HCT116 (cell line): Measurements from ENCODE around the gene CCDC9B. TPM values are rescaled to one million over a fixed set of nuclear protein-coding genes. Genes with fewer than 3 reads are reported as not detected.

Experiments used
- ATAC-seq: fragments of 200-7000 bp; cut with Tn5 transposase; 2 replicates; pipeline ENCODE4 v1.9.1; 2020; ENCODE audit warnings: mild to moderate bottlenecking, moderate library complexity
- BruUV-seq: library from RNA; stranded (reverse); fragments of 400-500 nt; replicated peaks from 2 replicates; lab custom pipeline; 2021; lab: Mats Ljungman, UMichigan
- CTCF ChIA-PET: fragments of 300-600 bp; sonication (Branson Sonifier 250); formaldehyde crosslinking; loops from one replicate; lab custom pipeline; 2021; ENCODE audit warnings: antibody characterized with exemption; lab: Charles Lee
- POLR2A ChIA-PET: fragments of 300-600, 350-600 bp; sonication (Branson Sonifier 250); formaldehyde crosslinking; loops from one replicate; lab custom pipeline; 2021; ENCODE audit warnings: antibody characterized with exemption; lab: Charles Lee
- RAD21 ChIA-PET, 2 experiments: fragments of 300-600 bp; sonication (Branson Sonifier 250); formaldehyde crosslinking; loops; one replicate each; lab custom pipeline; 2023; ENCODE audit warnings: low total read pairs in 2 of 2; ENCODE audit not compliant: uncharacterized antibody in 2 of 2, unreplicated experiment in 2 of 2, low non-redundant PET in 1 of 2; lab: Charles Lee
- DNase-seq: peaks from one replicate; pipeline ENCODE4 v3.0.0-alpha.2; 2010; ENCODE audit warnings: low read depth, low spot score
- H2AFZ ChIP-seq: fragments of 200-600 bp; shearing (Covaris generic), sonication (generic); 2 replicates; pipeline ENCODE4 v1.6.1; 2017; ENCODE audit warnings: low read depth, mixed run types, mixed read lengths, antibody characterized with exemption, low read length; ENCODE audit not compliant: poor library complexity, severe bottlenecking
- H3K27ac ChIP-seq: 2 replicates; pipeline ENCODE4 v1.5.1; 2012; ENCODE audit warnings: low read depth, low read length
- H3K27me3 ChIP-seq: fragments of 200-600 bp; sonication (generic); 2 replicates; pipeline ENCODE4 v1.6.1; 2016; ENCODE audit warnings: mixed run types, low read length, mixed read lengths; ENCODE audit not compliant: insufficient read depth
- H3K36me3 ChIP-seq, 2 experiments: fragments of 200-500 bp in 1 of 2; fragments of 200-600 bp in 1 of 2; sonication (Bioruptor generic) in 1 of 2; sonication (generic) in 1 of 2; 2 replicates each; pipeline versions ENCODE4 v1.5.1 to v1.6.1; 2014 to 2016; ENCODE audit warnings: low read length in 2 of 2, inconsistent platforms in 1 of 2, mixed read lengths in 1 of 2, mixed run types in 1 of 2; ENCODE audit not compliant: insufficient read depth in 2 of 2, control insufficient read depth in 1 of 2
- H3K4me1 ChIP-seq, 2 experiments: fragments of 200-600 bp in 1 of 2; sonication (generic) in 1 of 2; 2 replicates each; pipeline versions ENCODE4 v1.5.1 to v1.6.1; 2012 to 2017; ENCODE audit warnings: low read length in 2 of 2, inconsistent platforms in 1 of 2, mild to moderate bottlenecking in 1 of 2, mixed read lengths in 1 of 2, mixed run types in 1 of 2, moderate library complexity in 1 of 2; ENCODE audit not compliant: insufficient read depth in 2 of 2, control insufficient read depth in 1 of 2
- H3K4me2 ChIP-seq: fragments of 200-600 bp; sonication (generic); 2 replicates; pipeline ENCODE4 v1.6.1; 2017; ENCODE audit warnings: mixed run types, low read length, mixed read lengths
- H3K4me3 ChIP-seq, 2 experiments: fragments of 200-600 bp in 1 of 2; sonication (generic) in 1 of 2; replicated peaks in 1 of 2; 2 replicates each; pipeline ENCODE4 v1.5.1; 2011 to 2016; ENCODE audit warnings: low read length in 2 of 2, control low read depth in 1 of 2, low read depth in 1 of 2, mild to moderate bottlenecking in 1 of 2, mixed read lengths in 1 of 2, mixed run types in 1 of 2
- H3K79me2 ChIP-seq: fragments of 200-600 bp; sonication (generic); 2 replicates; pipeline ENCODE4 v1.6.1; 2017; ENCODE audit warnings: mild to moderate bottlenecking, mixed run types, low read length, moderate library complexity, mixed read lengths; ENCODE audit not compliant: insufficient read depth
- H3K9ac ChIP-seq: fragments of 200-600 bp; sonication (generic); 2 replicates; pipeline ENCODE4 v1.6.1; 2016; ENCODE audit warnings: low read length, mixed read lengths
- H3K9me2 ChIP-seq: fragments of 200-600 bp; sonication (generic), shearing (Covaris generic); 2 replicates; pipeline ENCODE4 v1.6.1; 2017; ENCODE audit warnings: mixed run types, mild to moderate bottlenecking, moderate library complexity; ENCODE audit not compliant: insufficient read depth
- H3K9me3 ChIP-seq, 2 experiments: fragments of 200-500 bp in 1 of 2; fragments of 200-600 bp in 1 of 2; sonication (Bioruptor generic) in 1 of 2; sonication (generic) in 1 of 2; 2 replicates each; pipeline ENCODE4 v1.6.1; 2014 to 2017; ENCODE audit warnings: low read length in 2 of 2, mixed read lengths in 2 of 2, inconsistent platforms in 1 of 2, low read depth in 1 of 2, mild to moderate bottlenecking in 1 of 2, mixed run types in 1 of 2, moderate library complexity in 1 of 2; ENCODE audit not compliant: control insufficient read depth in 1 of 2, insufficient read depth in 1 of 2
- H4K20me1 ChIP-seq: fragments of 200-600 bp; sonication (generic), shearing (Covaris generic); 2 replicates; pipeline ENCODE4 v1.6.1; 2017; ENCODE audit warnings: mixed run types, mild to moderate bottlenecking, moderate library complexity; ENCODE audit not compliant: insufficient read depth
- EGR1 ChIP-seq: IDR thresholded peaks from 2 replicates; pipeline ENCODE4 v1.6.1; 2012; ENCODE audit warnings: low read depth
- ELF1 ChIP-seq: IDR thresholded peaks from 2 replicates; pipeline ENCODE4 v1.6.1; 2012; ENCODE audit warnings: low read depth, borderline replicate concordance
- EZH2 ChIP-seq: fragments of 200-600 bp; sonication (generic); IDR thresholded peaks from 2 replicates; pipeline ENCODE4 v1.6.1; 2017; ENCODE audit warnings: antibody characterized with exemption, mixed run types
- FOSL1 ChIP-seq: IDR thresholded peaks from 2 replicates; pipeline ENCODE4 v1.6.1; 2012; ENCODE audit warnings: low read depth
- JUND ChIP-seq: IDR thresholded peaks from 2 replicates; pipeline ENCODE4 v1.6.1; 2012
- POLR2A ChIP-seq: IDR thresholded peaks from 2 replicates; pipeline ENCODE4 v1.7.0; 2011; ENCODE audit warnings: borderline replicate concordance; ENCODE audit not compliant: insufficient read depth, insufficient read length; ENCODE audit errors: extremely low read depth
- POLR2AphosphoS5 ChIP-seq: IDR thresholded peaks from 2 replicates; pipeline ENCODE4 v1.6.1; 2011; ENCODE audit warnings: mild to moderate bottlenecking, low read depth, low read length, moderate library complexity
- SIN3A ChIP-seq: IDR thresholded peaks from 2 replicates; pipeline ENCODE4 v1.6.1; 2012; ENCODE audit warnings: low read depth
- SP1 ChIP-seq: IDR thresholded peaks from 2 replicates; pipeline ENCODE4 v1.6.1; 2012; ENCODE audit warnings: low read depth
- TCF7L2 ChIP-seq: IDR thresholded peaks from 2 replicates; pipeline ENCODE4 v1.7.0; 2011; ENCODE audit warnings: borderline replicate concordance, inconsistent platforms; ENCODE audit not compliant: insufficient read depth, insufficient read length; ENCODE audit errors: extremely low read depth
- YY1 ChIP-seq: IDR thresholded peaks from 2 replicates; pipeline ENCODE4 v1.6.1; 2011; ENCODE audit warnings: low read length, low read depth, moderate library complexity, mild to moderate bottlenecking; ENCODE audit not compliant: insufficient replicate concordance; ENCODE audit errors: extremely low read depth
- ZFX ChIP-seq: fragments of 450-650 bp; IDR thresholded peaks from 2 replicates; pipeline ENCODE4 v1.6.1; 2017
- intact Hi-C: fragments of 100-400 bp; cut with micrococcal nuclease; formaldehyde crosslinking; loops from 2 replicates; pipeline ENCODE4 v1.10.0; 2022
- total RNA-seq: library from RNA; stranded (reverse); gene quantifications from one replicate; pipeline ENCODE4 v1.2.1, GENCODE V29; 2021; ENCODE audit not compliant: unreplicated experiment
- TF ChIP-seq, protein P1 (sequence below): IDR thresholded peaks from 2 replicates; pipeline ENCODE4 v1.6.1; 2012
- TF ChIP-seq, protein P2 (sequence below): IDR thresholded peaks from 2 replicates; pipeline ENCODE4 v1.6.1; 2011; ENCODE audit warnings: mild to moderate bottlenecking, low read length, moderate library complexity; ENCODE audit not compliant: insufficient replicate concordance; ENCODE audit errors: extremely low read depth
- TF ChIP-seq, protein P3 (sequence below): IDR thresholded peaks from 2 replicates; pipeline ENCODE4 v1.6.1; 2012; ENCODE audit warnings: low read depth

The CCDC9B gene
- total RNA-seq, 1 experiment from 2014 or later, result 15.6 TPM

DNA sequence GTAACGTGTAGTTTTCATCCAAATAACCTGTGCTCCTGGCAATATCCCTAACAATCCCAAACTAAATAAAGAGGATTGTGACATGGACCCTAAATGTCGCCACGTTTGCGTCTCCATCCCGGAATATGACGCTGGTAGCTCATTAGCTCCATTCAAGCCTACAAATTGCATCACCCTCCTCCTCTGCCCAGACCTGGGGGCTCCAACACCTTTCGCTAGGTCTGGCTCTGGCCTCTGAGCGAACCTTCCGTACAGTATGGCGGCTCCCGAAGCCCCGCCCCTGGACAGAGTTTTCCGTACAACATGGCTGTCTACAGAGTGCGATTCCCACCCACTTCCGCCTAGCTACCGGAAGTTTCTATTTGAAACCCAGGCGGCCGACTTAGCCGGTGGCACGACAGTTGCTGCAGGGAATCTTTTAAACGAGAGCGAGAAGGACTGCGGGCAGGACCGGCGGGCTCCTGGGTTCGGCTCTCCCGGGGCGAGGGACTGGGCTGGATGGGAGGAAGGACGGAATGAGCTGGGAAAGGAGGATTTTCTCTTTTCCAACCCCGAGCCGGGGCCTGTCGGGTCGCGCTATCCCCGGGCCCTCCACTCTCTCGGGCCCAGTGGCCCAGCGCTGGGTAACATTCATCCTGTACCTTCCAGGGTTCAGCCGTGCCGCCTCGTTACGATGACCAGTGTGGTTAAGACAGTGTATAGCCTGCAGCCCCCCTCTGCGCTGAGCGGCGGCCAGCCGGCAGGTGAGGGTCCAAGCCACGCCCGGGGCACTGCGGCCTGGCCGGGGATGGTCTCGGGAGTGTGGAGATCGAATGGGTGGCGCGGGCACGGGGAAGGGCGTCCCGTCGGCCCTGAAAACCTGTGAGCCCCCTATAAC lies 42.1 kb upstream of the CCDC9B start, which contains the start of gene KNSTRN:
KNSTRN (plus strand) TSS at position 142 of the 877 bp plus-strand sequence; CDS start at position 257, 115 bp downstream.
- TF ChIP-seq SIN3A (peak; percentile 76; the same call in 1 of the 2 replicates), EGR1 (peak; percentile 89), JUND (no peak), POLR2AphosphoS5 (peak; percentile 81), EZH2 (no peak), SP1 (peak; percentile 34; the same call in 1 of the 2 replicates), TCF7L2 (peak; percentile 64), ZFX (peak; percentile 96), YY1 (peak; percentile 100), ELF1 (no peak), POLR2A (peak; percentile 68), FOSL1 (no peak)
- TF ChIP-seq, protein P1, sequence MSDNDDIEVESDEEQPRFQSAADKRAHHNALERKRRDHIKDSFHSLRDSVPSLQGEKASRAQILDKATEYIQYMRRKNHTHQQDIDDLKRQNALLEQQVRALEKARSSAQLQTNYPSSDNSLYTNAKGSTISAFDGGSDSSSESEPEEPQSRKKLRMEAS, result peak; percentile 58; the same call in 1 of the 2 replicates
- TF ChIP-seq, protein P2, sequence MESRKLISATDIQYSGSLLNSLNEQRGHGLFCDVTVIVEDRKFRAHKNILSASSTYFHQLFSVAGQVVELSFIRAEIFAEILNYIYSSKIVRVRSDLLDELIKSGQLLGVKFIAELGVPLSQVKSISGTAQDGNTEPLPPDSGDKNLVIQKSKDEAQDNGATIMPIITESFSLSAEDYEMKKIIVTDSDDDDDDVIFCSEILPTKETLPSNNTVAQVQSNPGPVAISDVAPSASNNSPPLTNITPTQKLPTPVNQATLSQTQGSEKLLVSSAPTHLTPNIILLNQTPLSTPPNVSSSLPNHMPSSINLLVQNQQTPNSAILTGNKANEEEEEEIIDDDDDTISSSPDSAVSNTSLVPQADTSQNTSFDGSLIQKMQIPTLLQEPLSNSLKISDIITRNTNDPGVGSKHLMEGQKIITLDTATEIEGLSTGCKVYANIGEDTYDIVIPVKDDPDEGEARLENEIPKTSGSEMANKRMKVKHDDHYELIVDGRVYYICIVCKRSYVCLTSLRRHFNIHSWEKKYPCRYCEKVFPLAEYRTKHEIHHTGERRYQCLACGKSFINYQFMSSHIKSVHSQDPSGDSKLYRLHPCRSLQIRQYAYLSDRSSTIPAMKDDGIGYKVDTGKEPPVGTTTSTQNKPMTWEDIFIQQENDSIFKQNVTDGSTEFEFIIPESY, result no peak
- TF ChIP-seq, protein P3, sequence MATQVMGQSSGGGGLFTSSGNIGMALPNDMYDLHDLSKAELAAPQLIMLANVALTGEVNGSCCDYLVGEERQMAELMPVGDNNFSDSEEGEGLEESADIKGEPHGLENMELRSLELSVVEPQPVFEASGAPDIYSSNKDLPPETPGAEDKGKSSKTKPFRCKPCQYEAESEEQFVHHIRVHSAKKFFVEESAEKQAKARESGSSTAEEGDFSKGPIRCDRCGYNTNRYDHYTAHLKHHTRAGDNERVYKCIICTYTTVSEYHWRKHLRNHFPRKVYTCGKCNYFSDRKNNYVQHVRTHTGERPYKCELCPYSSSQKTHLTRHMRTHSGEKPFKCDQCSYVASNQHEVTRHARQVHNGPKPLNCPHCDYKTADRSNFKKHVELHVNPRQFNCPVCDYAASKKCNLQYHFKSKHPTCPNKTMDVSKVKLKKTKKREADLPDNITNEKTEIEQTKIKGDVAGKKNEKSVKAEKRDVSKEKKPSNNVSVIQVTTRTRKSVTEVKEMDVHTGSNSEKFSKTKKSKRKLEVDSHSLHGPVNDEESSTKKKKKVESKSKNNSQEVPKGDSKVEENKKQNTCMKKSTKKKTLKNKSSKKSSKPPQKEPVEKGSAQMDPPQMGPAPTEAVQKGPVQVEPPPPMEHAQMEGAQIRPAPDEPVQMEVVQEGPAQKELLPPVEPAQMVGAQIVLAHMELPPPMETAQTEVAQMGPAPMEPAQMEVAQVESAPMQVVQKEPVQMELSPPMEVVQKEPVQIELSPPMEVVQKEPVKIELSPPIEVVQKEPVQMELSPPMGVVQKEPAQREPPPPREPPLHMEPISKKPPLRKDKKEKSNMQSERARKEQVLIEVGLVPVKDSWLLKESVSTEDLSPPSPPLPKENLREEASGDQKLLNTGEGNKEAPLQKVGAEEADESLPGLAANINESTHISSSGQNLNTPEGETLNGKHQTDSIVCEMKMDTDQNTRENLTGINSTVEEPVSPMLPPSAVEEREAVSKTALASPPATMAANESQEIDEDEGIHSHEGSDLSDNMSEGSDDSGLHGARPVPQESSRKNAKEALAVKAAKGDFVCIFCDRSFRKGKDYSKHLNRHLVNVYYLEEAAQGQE, result no peak
- Histone ChIP-seq H3K4me1 (peaks cover 15 to 31% of the 10 kb centered on the region in 2 experiments), H3K9ac (peak within 1 kb of the TSS; percentile 92), H3K9me3 (no peaks in the 10 kb centered on the region), H3K4me3 (peak within 1 kb of the TSS; percentile 81 to 93), H3K27ac (peak within 1 kb of the TSS; percentile 65), H4K20me1 (no peaks in the 10 kb centered on the region), H2AFZ (peak within 1 kb of the TSS; percentile 4), H3K36me3 (peaks cover 16 to 32% of the 10 kb centered on the region in 2 experiments), H3K79me2 (peaks cover 44% of the 10 kb centered on the region), H3K9me2 (no peaks in the 10 kb centered on the region), H3K27me3 (no peaks in the 10 kb centered on the region), H3K4me2 (peak within 1 kb of the TSS; percentile 84)
- intact Hi-C loops, result no loop called here
- DNase-seq, result peak; percentile 89
- ChIA-PET POLR2A (interaction anchor here (0.6 to 1.3 kb wide), 3 partner anchors 23 to 205 kb away, joined by 3 to 5 read pairs (median 4); partner anchors contain the start of gene IVD), RAD21 (no interaction called here), CTCF (interaction anchor here (1.2 to 1.9 kb wide), 3 partner anchors 14 to 45 kb away, joined by 3 to 5 read pairs (median 4); no protein-coding TSS in a partner anchor)
- ATAC-seq, result peak; percentile 92
- TSS peak; percentile 79 for BruUV-seq
